Activated CD4-positive, alpha-beta T cell treated with anti-CD3 and anti-CD28 coated beads for 36 hours (primary cell): Measurements from ENCODE around the gene PCGF3. TPM values are rescaled to one million over a fixed set of nuclear protein-coding genes. Genes with fewer than 3 reads are reported as not detected.
"Not testable (repeated sequence)": the region's sequence is repeated elsewhere in the genome, so short reads cannot be mapped to it uniquely, and the experiment has no call there.

Experiments used
- ATAC-seq: fragments of 200-7000 bp; cut with Tn5 transposase; one replicate; pipeline ENCODE4 v1.10.0; 2021; ENCODE audit warnings: mild to moderate bottlenecking, moderate library complexity
- CTCF ChIA-PET: fragments of 350-600 bp; sonication (Branson Sonifier 250); formaldehyde crosslinking; loops from one replicate; lab custom pipeline; 2021; ENCODE audit warnings: antibody characterized with exemption; lab: Charles Lee
- POLR2A ChIA-PET: fragments of 350-600 bp; sonication (Branson Sonifier 250); formaldehyde crosslinking; loops from one replicate; lab custom pipeline; 2021; ENCODE audit warnings: antibody characterized with exemption, inconsistent platforms; lab: Charles Lee
- DNase-seq: peaks from one replicate; pipeline ENCODE4 v3.0.0-alpha.2; 2020
- H3K27ac Mint-ChIP-seq: one replicate; pipeline ENCODE4 v1.8.0; 2021; ENCODE audit warnings: mixed read lengths
- H3K27me3 Mint-ChIP-seq: one replicate; pipeline ENCODE4 v1.8.0; 2021; ENCODE audit warnings: mixed read lengths
- H3K36me3 Mint-ChIP-seq: one replicate; pipeline ENCODE4 v1.8.0; 2021; ENCODE audit warnings: low read depth, mixed read lengths
- H3K4me1 Mint-ChIP-seq: one replicate; pipeline ENCODE4 v1.8.0; 2021; ENCODE audit warnings: mixed read lengths
- H3K4me3 Mint-ChIP-seq: one replicate; pipeline ENCODE4 v1.8.0; 2021; ENCODE audit warnings: mild to moderate bottlenecking, moderate library complexity, mixed read lengths
- H3K9me3 Mint-ChIP-seq: one replicate; pipeline ENCODE4 v1.8.0; 2021; ENCODE audit warnings: low read depth, mixed read lengths
- intact Hi-C, 2 experiments: fragments of 100-400 bp; cut with DNase I in 1 of 2; cut with micrococcal nuclease in 1 of 2; formaldehyde crosslinking; loops; one replicate each; pipeline versions ENCODE4 v1.14.2 to v1.15.1; 2022 to 2024; cut with DNase I, micrococcal nuclease
- total RNA-seq, 2 experiments: library from RNA; stranded (reverse); gene quantifications; one replicate each; pipeline ENCODE4 v1.2.3, GENCODE V29; 2021

The PCGF3 gene
- total RNA-seq, 2 experiments from 2014 or later, result 20.6 to 22.5 TPM

GRCh38 chr4:722169-722725 lies 16.6 kb downstream of the PCGF3 start:
- no peaks in the 10 kb centered on the region for H3K9me3 Mint-ChIP-seq
- H3K4me1 Mint-ChIP-seq, result peaks cover 10% of the 10 kb centered on the region
- H3K36me3 Mint-ChIP-seq, result peaks cover 31% of the 10 kb centered on the region
- H3K27me3 Mint-ChIP-seq, result no peaks in the 10 kb centered on the region
- no peak overlapping the region for H3K27ac Mint-ChIP-seq
- ChIA-PET POLR2A (no interaction called here), CTCF (interaction anchor here (0.7 kb wide), 1 partner anchor 65 kb away, joined by 3 read pairs; no protein-coding TSS in a partner anchor)
- ATAC-seq, result no peak
- intact Hi-C loops, result no loop called here
- no peak for DNase-seq
- H3K4me3 Mint-ChIP-seq, result no peak overlapping the region

DNA sequence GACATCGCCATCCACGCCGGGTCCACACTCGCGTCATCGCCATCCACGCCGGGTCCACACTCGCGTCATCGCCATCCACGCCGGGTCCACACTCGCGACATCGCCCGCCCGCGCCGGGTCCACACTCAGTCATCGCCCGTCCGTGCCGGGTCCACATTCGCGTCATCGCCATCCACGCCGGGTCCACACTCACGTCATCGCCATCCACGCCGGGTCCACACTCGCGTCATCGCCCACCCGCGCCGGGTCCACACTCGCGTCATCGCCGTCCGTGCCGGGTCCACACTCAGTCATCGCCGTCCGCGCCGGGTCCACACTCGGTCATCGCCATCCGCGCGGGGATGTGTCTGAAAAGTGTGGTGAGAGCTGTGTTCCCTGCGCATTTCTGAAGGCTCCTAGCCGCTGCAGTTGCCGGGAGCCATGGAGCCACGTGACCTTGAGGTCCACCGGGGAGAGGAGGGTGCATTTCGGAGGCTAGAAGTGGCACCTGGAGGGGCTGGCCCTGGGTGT lies 17.3 kb downstream of the PCGF3 start:
- ATAC-seq (no peak), DNase-seq (no peak)
- no peak overlapping the region for H3K4me3 Mint-ChIP-seq
- H3K9me3 Mint-ChIP-seq, result no peaks in the 10 kb centered on the region
- no peaks in the 10 kb centered on the region for H3K27me3 Mint-ChIP-seq
- ChIA-PET POLR2A (no interaction called here), CTCF (no interaction called here)
- no peak overlapping the region for H3K27ac Mint-ChIP-seq
- H3K4me1 Mint-ChIP-seq, result peaks cover 13% of the 10 kb centered on the region
- H3K36me3 Mint-ChIP-seq, result peaks cover 31% of the 10 kb centered on the region
- intact Hi-C loops, result no loop called here

DNA sequence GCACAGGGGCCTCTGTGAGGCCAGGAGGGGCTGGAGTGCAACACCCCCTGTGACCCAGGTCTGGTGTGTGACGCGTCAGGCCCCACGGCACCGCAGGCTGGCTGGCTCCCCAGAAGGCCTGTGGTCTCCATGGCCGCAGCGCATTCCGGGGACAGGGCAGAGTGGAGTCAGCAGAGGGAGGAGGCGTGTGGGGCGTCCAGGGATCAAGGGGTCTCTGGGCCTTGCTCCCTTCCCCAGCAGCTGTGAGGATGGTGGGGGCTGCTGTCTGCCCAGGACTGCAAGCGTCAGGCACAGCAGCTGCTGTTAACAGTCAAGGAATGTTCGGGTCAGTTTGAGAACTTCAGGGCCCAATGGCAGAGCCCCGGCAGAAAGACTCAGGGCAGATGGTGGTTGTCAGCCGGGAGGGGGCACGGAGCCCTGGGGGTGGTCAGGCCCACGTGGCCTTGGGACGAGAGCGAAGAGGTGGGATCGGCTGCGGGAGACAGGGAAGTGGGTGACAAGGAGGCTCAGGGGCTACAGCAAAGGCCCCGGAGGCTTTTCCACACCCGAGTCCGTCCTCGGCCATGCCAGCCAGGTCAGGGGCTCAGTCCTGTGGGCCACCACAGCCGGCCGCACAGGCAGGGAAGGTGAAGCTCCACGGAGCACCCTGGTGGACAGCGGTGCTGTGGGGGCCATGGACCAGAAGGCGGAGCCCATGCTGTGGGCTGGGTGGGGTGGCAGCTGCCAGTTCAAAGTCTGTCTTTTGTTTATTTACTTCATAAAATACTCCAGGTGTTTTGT lies 18.3 kb downstream of the PCGF3 start:
- CTCF ChIA-PET, result interaction anchor here (0.9 kb wide), 1 partner anchor 17 kb away, joined by 4 read pairs; no protein-coding TSS in a partner anchor
- peaks cover 13% of the 10 kb centered on the region for H3K4me1 Mint-ChIP-seq

GRCh38 chr4:725391-726234 lies 20.0 kb downstream of the PCGF3 start:
- Mint-ChIP-seq H3K27me3 (no peaks in the 10 kb centered on the region), H3K9me3 (no peaks in the 10 kb centered on the region), H3K4me3 (no peak overlapping the region), H3K36me3 (peaks cover 28% of the 10 kb centered on the region), H3K4me1 (peaks cover 16% of the 10 kb centered on the region), H3K27ac (no peak overlapping the region)
- ATAC-seq (no peak), DNase-seq (no peak)
- ChIA-PET POLR2A (no interaction called here), CTCF (no interaction called here)
- intact Hi-C loops, result no loop called here

More for the DNA sequence above, 18.3 kb downstream of the PCGF3 start:
- intact Hi-C loops, result no loop called here
- H3K27ac Mint-ChIP-seq, result no peak overlapping the region
- peaks cover 31% of the 10 kb centered on the region for H3K36me3 Mint-ChIP-seq
- POLR2A ChIA-PET, result no interaction called here
- no peak overlapping the region for H3K4me3 Mint-ChIP-seq
- DNase-seq (no peak), ATAC-seq (no peak)
- no peaks in the 10 kb centered on the region for H3K27me3 Mint-ChIP-seq
- H3K9me3 Mint-ChIP-seq, result no peaks in the 10 kb centered on the region

GRCh38 chr4:726235-726787 lies 20.7 kb downstream of the PCGF3 start:
- H3K4me3 Mint-ChIP-seq, result no peak overlapping the region
- ATAC-seq (no peak), DNase-seq (no peak)
- H3K27me3 Mint-ChIP-seq, result no peaks in the 10 kb centered on the region
- intact Hi-C loops, result no loop called here
- peaks cover 27% of the 10 kb centered on the region for H3K36me3 Mint-ChIP-seq
- H3K4me1 Mint-ChIP-seq, result peaks cover 16% of the 10 kb centered on the region
- H3K9me3 Mint-ChIP-seq, result no peaks in the 10 kb centered on the region
- POLR2A ChIA-PET, result no interaction called here
- no peak overlapping the region for H3K27ac Mint-ChIP-seq
- CTCF ChIA-PET, result no interaction called here

GRCh38 chr4:726838-727237 lies 21.2 kb downstream of the PCGF3 start:
- ATAC-seq (no peak), DNase-seq (no peak)
- no peaks in the 10 kb centered on the region for H3K27me3 Mint-ChIP-seq
- ChIA-PET CTCF (no interaction called here), POLR2A (no interaction called here)
- no peak overlapping the region for H3K4me3 Mint-ChIP-seq
- H3K36me3 Mint-ChIP-seq, result peaks cover 23% of the 10 kb centered on the region
- H3K9me3 Mint-ChIP-seq, result no peaks in the 10 kb centered on the region
- H3K4me1 Mint-ChIP-seq, result peaks cover 16% of the 10 kb centered on the region
- no peak overlapping the region for H3K27ac Mint-ChIP-seq
- intact Hi-C loops, result no loop called here

GRCh38 chr4:727576-727975 lies 21.9 kb downstream of the PCGF3 start:
- intact Hi-C loops, result no loop called here
- no peak for ATAC-seq
- ChIA-PET POLR2A (no interaction called here), CTCF (interaction anchor here (0.6 kb wide), 1 partner anchor 188 kb away, joined by 3 read pairs; no protein-coding TSS in a partner anchor)
- no peaks in the 10 kb centered on the region for H3K9me3 Mint-ChIP-seq
- no peaks in the 10 kb centered on the region for H3K27me3 Mint-ChIP-seq
- no peak for DNase-seq
- peaks cover 16% of the 10 kb centered on the region for H3K4me1 Mint-ChIP-seq
- H3K36me3 Mint-ChIP-seq, result peaks cover 18% of the 10 kb centered on the region
- H3K4me3 Mint-ChIP-seq, result no peak overlapping the region
- H3K27ac Mint-ChIP-seq, result no peak overlapping the region

DNA sequence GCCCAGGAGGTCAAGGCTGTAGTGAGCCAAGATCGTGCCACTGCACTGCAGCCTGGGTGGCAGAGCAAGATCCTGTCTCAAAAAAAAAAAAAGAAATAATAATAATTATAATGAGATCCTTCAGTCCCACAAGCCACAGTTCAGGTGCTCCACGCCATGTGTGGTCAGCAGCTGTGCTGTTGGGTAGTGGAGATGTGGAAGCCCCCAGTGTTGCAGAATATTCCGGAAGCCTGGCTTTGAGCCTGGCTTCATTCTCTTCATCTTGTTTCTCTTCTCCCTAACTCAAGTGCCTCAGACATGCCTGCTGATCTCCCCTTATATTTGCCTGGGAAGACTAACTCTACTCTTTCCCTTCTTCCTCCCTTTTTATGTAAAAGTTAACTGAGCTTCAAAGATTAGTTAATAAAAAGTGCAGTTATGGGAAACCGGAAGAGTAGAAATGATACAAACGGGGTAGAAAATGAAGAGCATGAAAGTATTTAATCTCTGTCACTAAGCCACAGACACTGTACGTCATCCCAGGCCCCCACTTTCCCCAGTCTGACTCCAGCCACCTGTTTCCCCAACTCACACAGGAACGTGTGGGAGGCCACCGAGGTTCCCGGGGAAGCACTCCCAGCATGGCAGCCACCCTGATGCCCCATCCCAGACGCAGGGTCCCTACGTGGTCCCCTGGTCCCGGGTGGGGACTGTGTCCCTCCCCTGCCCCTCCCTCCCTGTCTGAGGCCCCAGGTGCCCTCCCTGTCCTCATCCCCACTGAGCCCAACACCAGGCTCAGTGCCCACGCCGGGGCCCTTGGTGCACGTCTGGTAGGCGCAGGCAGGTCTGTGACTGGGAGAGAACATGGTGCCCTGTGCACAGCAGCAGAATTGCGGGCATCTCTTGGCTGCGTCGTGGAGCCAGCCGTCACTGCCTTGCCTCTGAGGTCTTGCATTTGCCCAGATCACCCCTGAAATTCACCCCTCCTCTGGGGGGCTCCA lies 24.0 kb downstream of the PCGF3 start:
- ChIA-PET POLR2A (no interaction called here), CTCF (interaction anchor here (0.8 kb wide), 1 partner anchor 13 kb away, joined by 3 read pairs; no protein-coding TSS in a partner anchor)
- H3K27ac Mint-ChIP-seq, result no peak overlapping the region
- ATAC-seq (no peak), DNase-seq (no peak)
- H3K36me3 Mint-ChIP-seq, result peaks cover 17% of the 10 kb centered on the region
- H3K4me1 Mint-ChIP-seq, result peaks cover 13% of the 10 kb centered on the region
- H3K27me3 Mint-ChIP-seq, result no peaks in the 10 kb centered on the region
- intact Hi-C loops, result no loop called here
- H3K4me3 Mint-ChIP-seq, result no peak overlapping the region
- no peaks in the 10 kb centered on the region for H3K9me3 Mint-ChIP-seq

- Mint-ChIP-seq H3K4me1 (peaks cover 10% of the 10 kb centered on the region), H3K27ac (no peak overlapping the region), H3K36me3 (peaks cover 24% of the 10 kb centered on the region), H3K27me3 (no peaks in the 10 kb centered on the region), H3K9me3 (no peaks in the 10 kb centered on the region), H3K4me3 (no peak overlapping the region)
- ATAC-seq, result no peak
- CTCF ChIA-PET, result no interaction called here
- no peak for DNase-seq
- POLR2A ChIA-PET, result no interaction called here
- intact Hi-C loops, result no loop called here
Measured at GRCh38 chr4:730511-730910, 24.9 kb downstream of the PCGF3 start.

DNA sequence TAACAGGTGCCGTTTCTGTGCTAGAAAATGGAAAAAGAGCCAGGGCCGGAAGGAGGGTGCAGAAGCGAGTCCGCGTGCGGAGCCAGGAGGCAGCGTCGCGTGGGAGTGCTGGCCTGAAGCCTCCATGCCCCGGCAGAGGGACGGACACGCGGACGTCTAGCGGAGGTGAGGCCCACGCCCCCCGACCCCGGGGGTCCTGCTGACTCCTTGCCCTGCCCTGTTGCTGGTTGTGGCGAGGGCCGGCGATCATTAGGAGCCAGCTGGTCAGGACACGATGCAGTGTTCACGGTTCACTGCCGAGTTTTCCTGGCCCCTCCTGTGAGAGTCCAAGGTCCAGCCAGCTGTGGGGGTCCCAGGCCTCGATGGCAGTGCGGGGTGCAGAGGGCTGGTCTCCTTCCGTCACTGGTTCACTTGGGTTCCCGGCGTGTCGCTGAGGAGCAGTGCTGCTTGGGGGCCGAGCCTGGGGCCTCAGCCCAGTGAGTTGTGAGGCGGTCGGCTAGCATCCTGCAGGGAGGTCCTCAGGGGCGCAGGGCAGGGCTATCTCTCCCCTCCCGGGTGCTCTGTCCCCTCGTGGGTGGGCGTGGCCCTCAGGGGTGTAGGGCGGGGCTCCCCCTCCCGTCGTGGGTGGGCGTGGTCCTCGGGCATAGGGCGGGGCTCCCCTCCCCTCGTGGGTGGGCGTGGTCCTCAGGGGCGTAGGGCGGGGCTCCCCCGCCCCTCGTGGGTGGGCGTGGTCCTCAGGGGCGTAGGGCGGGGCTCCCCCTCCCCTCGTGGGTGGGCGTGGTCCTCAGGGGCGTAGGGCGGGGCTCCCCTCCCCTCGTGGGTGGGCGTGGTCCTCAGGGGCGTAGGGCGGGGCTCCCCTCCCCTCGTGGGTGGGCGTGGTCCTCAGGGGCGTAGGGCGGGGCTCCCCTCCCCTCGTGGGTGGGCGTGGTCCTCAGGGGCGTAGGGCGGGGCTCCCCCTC lies 25.6 kb downstream of the PCGF3 start:
- intact Hi-C loops, POLR2A ChIA-PET, H3K4me1 Mint-ChIP-seq, DNase-seq, CTCF ChIA-PET, H3K9me3 Mint-ChIP-seq, H3K27ac Mint-ChIP-seq, H3K4me3 Mint-ChIP-seq, H3K27me3 Mint-ChIP-seq, ATAC-seq: not testable (repeated sequence)
- peaks cover 26% of the 10 kb centered on the region for H3K36me3 Mint-ChIP-seq
